ENCODE data around the gene WBP4. TPM values are rescaled to one million over a fixed set of nuclear protein-coding genes. Genes with fewer than 3 reads are reported as not detected.

Gene WBP4, protein sequence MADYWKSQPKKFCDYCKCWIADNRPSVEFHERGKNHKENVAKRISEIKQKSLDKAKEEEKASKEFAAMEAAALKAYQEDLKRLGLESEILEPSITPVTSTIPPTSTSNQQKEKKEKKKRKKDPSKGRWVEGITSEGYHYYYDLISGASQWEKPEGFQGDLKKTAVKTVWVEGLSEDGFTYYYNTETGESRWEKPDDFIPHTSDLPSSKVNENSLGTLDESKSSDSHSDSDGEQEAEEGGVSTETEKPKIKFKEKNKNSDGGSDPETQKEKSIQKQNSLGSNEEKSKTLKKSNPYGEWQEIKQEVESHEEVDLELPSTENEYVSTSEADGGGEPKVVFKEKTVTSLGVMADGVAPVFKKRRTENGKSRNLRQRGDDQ
- 13.8 TPM for polyA plus RNA-seq (2013, experiment 1 of 2)
- 17.4 TPM for polyA plus RNA-seq (2013, experiment 2 of 2)

DNA sequence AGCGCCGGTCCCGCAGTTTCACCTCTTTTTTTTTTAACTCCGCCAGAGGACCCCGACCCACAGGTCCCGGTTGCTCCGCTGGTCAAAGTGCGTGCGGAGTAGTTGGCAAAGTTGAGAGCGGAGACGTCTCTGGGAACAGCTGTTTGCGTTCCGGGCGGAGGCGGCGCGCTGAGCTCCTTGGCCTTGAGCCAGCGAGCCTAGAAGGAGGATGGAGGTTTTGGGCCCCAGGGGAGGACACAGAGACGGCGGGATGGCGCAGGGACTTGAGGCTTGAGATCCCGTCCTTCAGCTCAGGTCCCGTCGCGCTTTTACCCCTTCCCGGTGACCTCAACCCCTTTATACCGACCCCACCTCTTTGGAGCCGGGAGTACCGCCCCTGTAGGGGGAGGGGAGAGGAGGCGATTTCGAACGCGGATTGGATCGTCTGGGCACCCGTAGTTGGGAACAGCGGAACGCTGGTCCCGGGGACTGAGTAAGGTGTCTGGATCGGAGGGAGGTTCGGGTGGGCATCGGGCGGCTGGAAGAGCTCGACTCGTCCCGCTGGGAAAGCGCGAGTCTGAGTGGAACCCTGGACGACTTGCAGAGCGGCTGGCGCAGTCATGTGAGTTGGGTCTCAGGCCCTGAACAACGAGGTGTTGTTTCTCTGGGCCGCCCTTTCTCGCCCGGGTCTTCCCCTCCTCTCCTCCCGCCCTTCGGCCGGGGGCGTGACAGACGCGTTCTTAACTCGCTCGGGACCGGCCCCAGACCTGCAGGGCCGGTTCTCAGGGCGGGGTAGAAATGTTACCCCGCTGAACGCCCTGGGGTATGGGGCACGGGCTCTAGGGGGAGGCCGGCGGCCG lies at the start of gene WBP4:
Gene WBP4, plus strand, starts transcription at position 435 of the 839 bp plus-strand sequence. Its CDS starts 165 bp downstream, at position 600.
- H3K36me3 ChIP-seq (ENCODE audit: control insufficient read depth, insufficient read depth, low read length) = peaks cover 14% of the 10 kb centered on the region
- H3K9me3 ChIP-seq (ENCODE audit: control insufficient read depth, low read length) = no peaks in the 10 kb centered on the region
- WGBS, 2 experiments (ENCODE audit: insufficient coverage in 2 of 2) = 0 to 1% methylated on average over 41 to 49 of the region's 71 CpGs
- peak within 1 kb of the TSS; percentile 81 for H3K4me3 ChIP-seq (ENCODE audit: extremely low read depth, insufficient read depth, low read length, poor library complexity, severe bottlenecking)
- peaks cover 13% of the 10 kb centered on the region for H3K4me1 ChIP-seq (ENCODE audit: control insufficient read depth, insufficient read depth, low read length, poor library complexity, severe bottlenecking)
- H3K27ac ChIP-seq (ENCODE audit: low read depth, low read length, severe bottlenecking) = peak within 1 kb of the TSS; percentile 95

DNA sequence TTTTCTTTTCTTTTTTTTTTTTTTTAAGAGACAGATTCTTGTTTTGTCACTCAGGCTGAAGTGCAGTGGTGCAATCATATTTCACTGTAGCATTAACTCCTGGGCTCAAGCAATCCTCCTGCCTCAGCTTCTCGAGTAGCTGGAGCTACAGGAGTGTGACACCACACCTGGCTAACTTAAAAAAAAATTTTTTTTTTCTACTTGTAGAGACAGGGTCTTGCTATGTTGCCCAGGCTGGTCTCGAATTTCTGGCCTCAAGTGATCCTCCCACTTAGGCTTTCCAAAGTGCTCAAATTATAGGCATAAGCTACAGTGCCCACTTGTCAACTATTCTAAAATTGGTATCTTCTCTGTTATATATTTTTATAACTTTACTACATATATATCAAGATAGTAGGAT lies 48.8 kb upstream of the WBP4 start:
- peaks cover 5% of the 10 kb centered on the region for H3K36me3 ChIP-seq (ENCODE audit: control insufficient read depth, insufficient read depth, low read length)
- no peak overlapping the region for H3K27ac ChIP-seq (ENCODE audit: low read depth, low read length, severe bottlenecking)
- 94 to 100% methylated on average over 1 to 2 of the region's 2 CpGs for WGBS, 2 experiments (ENCODE audit: insufficient coverage in 2 of 2)
- peaks cover 10% of the 10 kb centered on the region for H3K4me1 ChIP-seq (ENCODE audit: control insufficient read depth, insufficient read depth, low read length, poor library complexity, severe bottlenecking)
- H3K9me3 ChIP-seq (ENCODE audit: control insufficient read depth, low read length) = no peaks in the 10 kb centered on the region
- no peak overlapping the region for H3K4me3 ChIP-seq (ENCODE audit: extremely low read depth, insufficient read depth, low read length, poor library complexity, severe bottlenecking)

DNA sequence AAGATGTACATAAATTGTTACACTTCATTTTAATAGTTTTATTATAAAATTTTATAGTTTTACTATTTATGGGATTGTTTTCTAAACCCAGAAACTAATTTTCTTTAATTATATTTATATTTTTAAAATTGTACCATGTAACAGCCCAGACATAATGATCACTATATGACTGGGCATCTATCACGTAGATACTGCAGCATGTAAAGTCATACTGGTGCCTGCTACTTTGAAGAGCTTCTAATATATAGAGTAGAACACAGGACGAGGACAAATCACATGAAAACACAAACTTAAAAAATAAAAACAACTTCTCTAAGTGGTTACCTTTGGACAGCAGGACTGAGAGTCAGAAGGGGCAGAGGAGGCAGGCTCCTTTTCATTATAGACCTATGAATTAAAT lies 47.5 kb upstream of the WBP4 start:
- H3K4me1 ChIP-seq (ENCODE audit: control insufficient read depth, insufficient read depth, low read length, poor library complexity, severe bottlenecking) = peaks cover 4% of the 10 kb centered on the region
- no peak overlapping the region for H3K27ac ChIP-seq (ENCODE audit: low read depth, low read length, severe bottlenecking)
- H3K4me3 ChIP-seq (ENCODE audit: extremely low read depth, insufficient read depth, low read length, poor library complexity, severe bottlenecking) = no peak overlapping the region
- no CpG with 5 or more reads among the region's 2 CpGs for WGBS, 2 experiments (ENCODE audit: insufficient coverage in 2 of 2)
- H3K36me3 ChIP-seq (ENCODE audit: control insufficient read depth, insufficient read depth, low read length) = peaks cover 5% of the 10 kb centered on the region
- no peaks in the 10 kb centered on the region for H3K9me3 ChIP-seq (ENCODE audit: control insufficient read depth, low read length)

DNA sequence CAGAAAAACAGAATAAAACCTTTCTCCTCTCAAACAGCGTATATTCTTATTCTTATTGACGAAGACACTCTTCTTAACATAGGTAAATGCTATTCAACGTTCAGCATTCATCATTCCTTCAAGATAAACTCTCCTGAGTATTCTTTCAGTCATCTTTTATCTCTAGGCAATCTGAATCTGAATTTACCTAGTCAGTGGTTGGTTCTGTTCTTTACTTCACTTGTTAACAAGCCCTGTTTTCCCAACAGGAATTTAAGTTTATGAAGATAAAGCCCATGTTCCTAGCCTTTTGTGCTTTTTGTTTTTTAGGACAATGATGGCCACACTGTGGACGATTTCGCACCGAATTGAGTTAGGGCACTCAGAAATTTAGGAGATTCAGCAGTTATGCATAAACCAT lies 45.4 kb upstream of the WBP4 start:
- Histone ChIP-seq H3K27ac (ENCODE audit: low read depth, low read length, severe bottlenecking) (no peak overlapping the region), H3K4me3 (ENCODE audit: extremely low read depth, insufficient read depth, low read length, poor library complexity, severe bottlenecking) (no peak overlapping the region), H3K36me3 (ENCODE audit: control insufficient read depth, insufficient read depth, low read length) (peaks cover 5% of the 10 kb centered on the region), H3K9me3 (ENCODE audit: control insufficient read depth, low read length) (no peaks in the 10 kb centered on the region), H3K4me1 (ENCODE audit: control insufficient read depth, insufficient read depth, low read length, poor library complexity, severe bottlenecking) (peaks cover 6% of the 10 kb centered on the region)
- WGBS, 2 experiments (ENCODE audit: insufficient coverage in 2 of 2) = 73 to 92% methylated on average over 3 to 5 of the region's 6 CpGs

DNA sequence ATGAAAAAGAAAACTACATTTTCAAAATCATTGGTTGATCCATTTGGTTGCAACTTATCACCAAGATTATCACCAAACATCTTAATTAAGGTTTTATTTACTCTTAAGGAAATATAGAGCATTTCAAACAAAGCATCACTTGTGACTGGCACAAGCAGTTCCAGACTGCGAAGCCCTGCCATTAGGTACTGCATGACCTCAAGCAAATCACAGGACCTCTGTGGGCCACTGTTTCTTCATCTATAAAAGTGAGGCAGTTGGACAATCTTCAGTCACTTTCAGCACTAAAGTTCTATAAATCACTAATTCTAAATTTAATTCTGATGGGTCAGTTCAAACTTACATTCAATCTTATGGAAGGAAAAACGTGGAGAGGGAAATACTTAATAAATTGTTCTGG lies 44.1 kb upstream of the WBP4 start:
- Histone ChIP-seq H3K36me3 (ENCODE audit: control insufficient read depth, insufficient read depth, low read length) (no peaks in the 10 kb centered on the region), H3K4me3 (ENCODE audit: extremely low read depth, insufficient read depth, low read length, poor library complexity, severe bottlenecking) (no peak overlapping the region), H3K27ac (ENCODE audit: low read depth, low read length, severe bottlenecking) (no peak overlapping the region), H3K4me1 (ENCODE audit: control insufficient read depth, insufficient read depth, low read length, poor library complexity, severe bottlenecking) (peaks cover 6% of the 10 kb centered on the region), H3K9me3 (ENCODE audit: control insufficient read depth, low read length) (no peaks in the 10 kb centered on the region)
- WGBS, 2 experiments (ENCODE audit: insufficient coverage in 2 of 2) = 80 to 100% methylated on average over 1 of the region's 2 CpGs

DNA sequence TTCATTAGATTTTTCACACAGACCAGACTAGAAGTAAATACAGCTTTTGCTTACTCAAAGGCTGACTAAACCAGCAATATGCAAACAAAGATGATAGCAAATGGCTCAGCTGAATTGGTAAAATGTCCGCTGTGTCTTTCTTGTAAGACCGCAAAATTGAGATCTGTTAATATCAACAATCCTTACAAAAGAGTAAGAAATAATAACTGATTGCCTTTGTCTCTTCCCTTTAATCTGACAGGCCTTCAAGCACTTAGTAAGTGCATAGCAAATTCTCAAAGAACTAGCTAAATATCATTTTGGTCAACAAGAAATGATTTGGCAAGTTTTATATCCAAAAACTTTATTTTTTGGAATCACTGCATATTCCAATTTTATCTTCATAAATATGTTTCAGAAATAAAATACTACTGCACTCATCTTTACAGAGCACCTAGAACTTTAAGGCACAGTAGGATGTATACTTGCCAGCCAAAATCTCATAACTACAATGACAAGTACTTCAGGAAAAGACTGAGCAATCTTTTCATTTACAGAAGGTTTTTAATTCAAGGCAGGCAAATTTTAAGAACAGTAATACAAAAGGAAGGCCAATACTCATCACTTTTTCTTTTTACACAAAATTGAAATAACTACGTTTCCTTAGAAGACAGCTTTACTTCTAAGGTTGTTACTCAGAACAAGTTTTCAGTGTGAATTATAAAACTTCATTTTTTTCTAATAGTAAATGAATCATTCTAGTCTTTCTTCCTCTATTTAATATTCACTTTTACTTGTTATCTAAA lies 43.3 kb upstream of the WBP4 start:
- no CpG with 5 or more reads among the region's 3 CpGs for WGBS, 2 experiments (ENCODE audit: insufficient coverage in 2 of 2)
- Histone ChIP-seq H3K27ac (ENCODE audit: low read depth, low read length, severe bottlenecking) (no peak overlapping the region), H3K4me1 (ENCODE audit: control insufficient read depth, insufficient read depth, low read length, poor library complexity, severe bottlenecking) (peaks cover 6% of the 10 kb centered on the region), H3K9me3 (ENCODE audit: control insufficient read depth, low read length) (no peaks in the 10 kb centered on the region), H3K36me3 (ENCODE audit: control insufficient read depth, insufficient read depth, low read length) (no peaks in the 10 kb centered on the region), H3K4me3 (ENCODE audit: extremely low read depth, insufficient read depth, low read length, poor library complexity, severe bottlenecking) (no peak overlapping the region)

DNA sequence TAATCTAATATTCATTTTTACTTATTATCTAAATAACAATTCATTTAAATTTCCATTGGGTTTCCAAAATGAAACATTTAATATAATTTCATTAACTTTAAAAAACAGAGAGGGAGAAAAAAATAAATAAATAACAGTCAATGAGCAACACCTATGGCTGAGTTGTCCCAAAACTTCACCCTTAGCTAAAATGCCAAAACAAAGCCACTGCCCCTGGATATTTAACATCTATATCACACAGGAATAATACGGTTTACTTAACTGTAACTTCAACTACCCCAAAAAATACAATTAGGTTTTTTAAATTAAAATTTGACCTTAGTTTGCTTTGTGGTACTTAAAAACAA lies 42.7 kb upstream of the WBP4 start:
- Histone ChIP-seq H3K27ac (ENCODE audit: low read depth, low read length, severe bottlenecking) (no peak overlapping the region), H3K4me1 (ENCODE audit: control insufficient read depth, insufficient read depth, low read length, poor library complexity, severe bottlenecking) (peaks cover 6% of the 10 kb centered on the region), H3K9me3 (ENCODE audit: control insufficient read depth, low read length) (no peaks in the 10 kb centered on the region), H3K4me3 (ENCODE audit: extremely low read depth, insufficient read depth, low read length, poor library complexity, severe bottlenecking) (peak overlapping the region; percentile 1), H3K36me3 (ENCODE audit: control insufficient read depth, insufficient read depth, low read length) (no peaks in the 10 kb centered on the region)
- no CpG with 5 or more reads among the region's 1 CpG for WGBS, 2 experiments (ENCODE audit: insufficient coverage in 2 of 2)

DNA sequence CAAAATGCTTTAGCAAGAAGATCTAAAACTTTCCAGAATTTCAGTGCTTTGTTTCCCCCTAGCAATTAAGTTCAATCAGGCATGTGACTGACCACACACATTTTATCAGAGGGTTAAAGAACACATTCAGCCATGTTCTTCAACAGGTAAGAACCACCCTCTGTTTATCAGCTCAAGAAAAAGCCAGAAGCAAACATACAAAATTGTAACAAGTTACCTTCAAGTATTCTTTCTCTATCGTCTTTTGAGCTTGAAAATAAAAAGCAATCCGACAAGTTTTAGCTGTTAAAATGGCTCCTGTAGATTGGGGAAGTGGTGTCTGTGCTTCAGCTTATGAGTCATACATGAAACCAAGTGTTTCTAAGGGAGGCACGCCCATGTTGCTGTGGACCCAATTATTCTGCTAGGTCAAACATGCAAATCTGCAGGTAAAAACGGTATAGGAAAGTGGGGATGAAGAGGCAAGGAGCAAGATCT lies 42.3 kb upstream of the WBP4 start, which contains the start of gene ELF1:
Gene ELF1, minus strand, starts transcription at position 306 of the 477 bp plus-strand sequence. CDS start 37,262 bp downstream, outside the sequence.
- peak within 1 kb of the TSS; percentile 9 for H3K4me3 ChIP-seq (ENCODE audit: extremely low read depth, insufficient read depth, low read length, poor library complexity, severe bottlenecking)
- WGBS, 2 experiments (ENCODE audit: insufficient coverage in 2 of 2) = 50 to 73% methylated on average over 1 to 3 of the region's 4 CpGs
- H3K36me3 ChIP-seq (ENCODE audit: control insufficient read depth, insufficient read depth, low read length) = no peaks in the 10 kb centered on the region
- H3K27ac ChIP-seq (ENCODE audit: low read depth, low read length, severe bottlenecking) = peak within 1 kb of the TSS; percentile 48
- H3K4me1 ChIP-seq (ENCODE audit: control insufficient read depth, insufficient read depth, low read length, poor library complexity, severe bottlenecking) = peaks cover 6% of the 10 kb centered on the region
- H3K9me3 ChIP-seq (ENCODE audit: control insufficient read depth, low read length) = no peaks in the 10 kb centered on the region

DNA sequence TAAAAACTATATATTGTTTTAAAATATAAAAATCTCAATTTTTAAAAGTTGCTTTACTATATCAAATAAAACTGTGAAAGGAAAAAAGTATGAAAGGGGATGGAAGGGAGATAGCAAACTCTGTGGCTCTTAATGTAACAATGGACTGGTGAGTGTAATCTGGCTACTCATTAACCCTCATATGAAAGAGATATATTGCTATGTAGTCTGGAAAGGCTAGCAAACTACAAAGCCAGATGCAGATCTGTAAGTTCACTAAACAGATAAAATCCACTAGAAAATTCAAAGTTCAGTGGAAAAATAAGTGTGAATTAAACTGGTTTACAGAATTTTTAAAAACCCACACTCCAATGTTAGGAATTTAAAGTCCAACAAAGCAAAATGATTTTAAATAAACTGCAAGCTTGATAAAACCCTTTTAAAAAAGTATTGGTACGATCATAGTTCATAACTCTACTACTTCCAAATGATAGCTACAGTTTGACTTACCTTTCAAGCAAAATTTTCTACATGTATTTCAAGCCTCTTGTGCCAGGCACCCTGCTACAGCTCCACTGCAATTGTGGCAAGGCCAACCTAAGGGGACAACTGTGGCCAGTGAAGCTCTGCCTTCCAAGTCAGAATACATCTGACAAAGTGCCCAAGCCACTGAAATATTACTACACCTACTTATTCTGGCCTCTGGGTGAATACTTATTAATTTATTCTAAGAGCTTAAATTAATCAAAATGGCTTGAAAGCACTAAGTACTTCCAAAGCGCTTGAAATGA lies 41.5 kb upstream of the WBP4 start:
- no peak overlapping the region for H3K27ac ChIP-seq (ENCODE audit: low read depth, low read length, severe bottlenecking)
- H3K36me3 ChIP-seq (ENCODE audit: control insufficient read depth, insufficient read depth, low read length) = no peaks in the 10 kb centered on the region
- no peak overlapping the region for H3K4me3 ChIP-seq (ENCODE audit: extremely low read depth, insufficient read depth, low read length, poor library complexity, severe bottlenecking)
- 86 to 100% methylated on average over 1 of the region's 2 CpGs for WGBS, 2 experiments (ENCODE audit: insufficient coverage in 2 of 2)
- H3K9me3 ChIP-seq (ENCODE audit: control insufficient read depth, low read length) = no peaks in the 10 kb centered on the region
- peaks cover 6% of the 10 kb centered on the region for H3K4me1 ChIP-seq (ENCODE audit: control insufficient read depth, insufficient read depth, low read length, poor library complexity, severe bottlenecking)

DNA sequence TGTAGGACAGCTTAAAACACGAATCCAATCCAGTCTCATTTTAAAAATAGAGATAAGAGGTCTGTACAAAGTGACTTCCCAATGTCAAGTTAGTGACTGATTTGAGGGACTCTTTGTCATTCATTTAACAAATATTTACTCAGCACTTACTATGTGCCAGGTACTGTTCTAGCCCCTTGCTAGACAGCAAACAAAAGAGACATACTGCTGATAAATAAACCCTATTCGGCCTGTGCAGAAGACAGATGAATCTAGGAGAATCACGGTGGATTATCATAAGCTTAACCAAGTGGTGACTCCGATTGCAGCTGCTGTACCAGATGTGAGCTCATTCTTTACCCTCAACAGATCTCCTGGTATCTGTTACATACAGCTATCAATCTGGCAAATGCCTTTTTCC lies 35.8 kb upstream of the WBP4 start:
- H3K9me3 ChIP-seq (ENCODE audit: control insufficient read depth, low read length) = no peaks in the 10 kb centered on the region
- H3K27ac ChIP-seq (ENCODE audit: low read depth, low read length, severe bottlenecking) = no peak overlapping the region
- H3K4me1 ChIP-seq (ENCODE audit: control insufficient read depth, insufficient read depth, low read length, poor library complexity, severe bottlenecking) = no peaks in the 10 kb centered on the region
- no peak overlapping the region for H3K4me3 ChIP-seq (ENCODE audit: extremely low read depth, insufficient read depth, low read length, poor library complexity, severe bottlenecking)
- WGBS, 2 experiments (ENCODE audit: insufficient coverage in 2 of 2) = 91 to 100% methylated on average over 3 of the region's 4 CpGs
- peaks cover 13% of the 10 kb centered on the region for H3K36me3 ChIP-seq (ENCODE audit: control insufficient read depth, insufficient read depth, low read length)

All from mesodermal cell (in vitro differentiated cells).